GM18507 (cell line): Measurements from ENCODE around the gene TRIM56.
A peak's percentile ranks its signal among the peaks of the same experiment; 100 is the strongest.
"Not testable (repeated sequence)": the region's sequence is repeated elsewhere in the genome, so short reads cannot be mapped to it uniquely, and the experiment has no call there.

Experiments
- DNase-seq: peaks from one replicate; pipeline ENCODE4 v3.0.0; 2011; ENCODE audit warnings: low read depth; ENCODE audit not compliant: insufficient read length; ENCODE audit errors: extremely low spot score
- FAIRE-seq: peaks from 2 replicates; lab custom pipeline; 2011; peaks lifted over from hg19 to GRCh38; lab: Jason Lieb, UNC

TRIM56 gene

DNA sequence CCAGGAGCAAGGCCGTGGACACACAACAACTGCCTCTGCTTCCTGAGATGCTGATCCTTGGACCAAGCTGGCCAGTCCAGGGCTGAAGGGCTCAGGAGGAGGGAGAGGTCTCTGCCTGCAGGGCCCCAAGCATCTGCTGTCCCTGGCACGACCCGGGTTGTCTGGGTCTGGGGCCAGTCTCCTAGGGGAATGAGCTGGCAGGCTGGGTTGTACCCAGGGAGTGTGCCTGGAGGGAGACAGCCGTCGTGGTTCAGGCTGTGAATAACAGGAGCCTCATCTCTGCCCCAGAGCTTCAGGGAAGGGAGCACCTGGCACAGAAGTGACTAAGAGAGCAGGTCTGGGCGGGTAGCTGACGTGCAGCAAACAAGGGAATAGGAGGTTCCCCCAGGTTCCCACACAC lies 23.7 kb downstream of the TRIM56 start:
- no peak for DNase-seq

DNA sequence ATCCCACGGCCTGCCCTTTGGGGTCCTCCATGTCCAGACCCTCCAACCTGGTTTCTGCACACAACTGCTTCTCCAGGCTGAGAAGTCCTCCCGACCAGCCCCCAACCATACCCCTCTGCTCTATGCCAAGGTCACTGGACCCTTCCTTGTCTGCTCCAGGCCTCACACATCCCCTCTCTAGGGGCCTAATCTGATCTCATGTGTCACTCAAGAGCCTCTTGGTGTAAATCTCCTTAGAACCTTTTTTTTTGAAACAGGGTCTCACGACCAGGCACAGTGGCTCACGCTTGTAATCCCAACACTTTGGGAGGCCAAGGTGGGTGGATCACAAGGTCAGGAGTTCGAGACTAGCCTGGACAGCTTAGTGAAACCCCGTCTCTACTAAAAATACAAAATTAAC lies 24.1 kb downstream of the TRIM56 start:
- FAIRE-seq (no peak), DNase-seq (no peak)

More for the DNA sequence above, 23.7 kb downstream of the TRIM56 start:
- FAIRE-seq, result no peak

DNA sequence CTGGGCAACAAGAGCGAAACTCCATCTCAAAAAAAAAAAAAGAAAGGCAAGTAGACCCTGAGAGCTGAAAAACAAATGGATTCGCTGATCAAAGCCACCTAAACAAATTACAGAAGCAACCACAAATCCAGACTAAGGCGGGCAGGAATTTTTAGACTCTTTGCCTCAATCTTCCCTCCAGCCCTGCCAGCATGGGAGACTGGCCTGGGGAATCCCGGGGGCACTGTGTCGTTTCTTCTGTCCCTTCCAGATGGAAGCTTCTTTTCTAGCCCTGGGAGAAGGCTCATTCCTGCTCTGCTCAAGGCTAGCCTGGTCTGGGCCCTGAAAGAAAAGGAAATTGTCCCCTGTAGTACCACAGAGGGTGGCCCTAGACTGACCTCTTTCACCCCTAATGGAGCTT lies 26.0 kb downstream of the TRIM56 start:
- no peak for DNase-seq
- no peak for FAIRE-seq

DNA sequence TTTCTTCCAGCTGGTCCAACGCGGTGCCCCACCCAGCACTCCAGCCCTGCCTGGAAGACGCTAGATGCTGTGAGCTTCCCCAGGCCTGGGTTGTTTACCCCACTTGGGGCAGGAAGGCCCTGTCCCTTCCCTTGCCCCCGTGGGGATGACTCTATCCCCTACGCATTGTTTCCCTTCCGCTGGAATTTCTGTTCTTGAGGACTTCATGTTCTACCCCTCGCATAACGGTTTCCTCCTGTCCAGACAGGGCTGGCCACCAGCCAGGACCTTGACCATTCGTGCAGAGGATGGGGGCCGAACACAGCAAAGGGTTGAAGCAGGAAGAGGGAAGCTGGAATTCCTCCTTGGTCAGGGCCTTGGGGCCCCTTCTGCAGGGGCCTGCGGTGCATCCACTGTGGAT lies 27.0 kb downstream of the TRIM56 start:
- no peak for FAIRE-seq
- DNase-seq, result no peak

DNA sequence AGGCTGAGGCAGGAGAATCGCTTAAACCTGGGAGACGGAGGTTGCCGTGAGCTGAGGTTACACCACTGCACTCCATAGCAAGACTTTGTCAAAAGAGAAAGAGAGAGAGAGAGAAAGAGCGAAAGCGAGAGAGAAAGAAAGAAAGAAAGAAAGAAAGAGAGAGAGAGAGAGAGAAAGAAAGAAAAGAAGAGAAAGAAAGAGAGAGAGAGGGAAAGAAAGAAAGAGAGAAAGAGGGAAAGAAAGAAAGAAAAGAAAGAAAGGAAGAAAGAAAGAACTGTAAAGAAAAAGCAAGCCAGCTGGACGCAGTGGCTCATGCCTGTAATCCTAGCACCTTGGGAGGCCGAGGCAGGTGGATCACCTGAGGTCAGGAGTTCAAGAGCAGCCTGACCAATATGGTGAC lies 27.9 kb downstream of the TRIM56 start:
- not testable (repeated sequence) for FAIRE-seq, DNase-seq

DNA sequence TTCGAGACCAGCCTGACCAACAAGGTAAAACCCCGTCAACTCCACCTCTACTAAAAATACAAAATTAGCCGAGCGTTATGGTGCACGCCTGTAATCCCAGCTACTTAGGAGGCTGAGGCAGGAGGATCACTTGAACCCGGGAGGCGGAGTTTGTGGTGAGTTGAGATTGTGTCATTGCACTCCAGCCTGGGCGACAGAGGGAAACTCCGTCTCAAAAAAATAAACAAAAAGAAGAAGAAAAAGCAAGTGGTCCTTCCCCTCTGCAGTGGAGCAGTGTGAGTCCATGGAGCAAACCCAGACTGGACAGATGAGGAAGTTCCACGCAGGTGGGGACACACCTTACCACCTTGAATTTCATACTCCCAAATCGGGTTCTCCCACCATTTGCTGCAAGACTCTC lies 28.6 kb downstream of the TRIM56 start:
- no peak for FAIRE-seq
- DNase-seq, result no peak

DNA sequence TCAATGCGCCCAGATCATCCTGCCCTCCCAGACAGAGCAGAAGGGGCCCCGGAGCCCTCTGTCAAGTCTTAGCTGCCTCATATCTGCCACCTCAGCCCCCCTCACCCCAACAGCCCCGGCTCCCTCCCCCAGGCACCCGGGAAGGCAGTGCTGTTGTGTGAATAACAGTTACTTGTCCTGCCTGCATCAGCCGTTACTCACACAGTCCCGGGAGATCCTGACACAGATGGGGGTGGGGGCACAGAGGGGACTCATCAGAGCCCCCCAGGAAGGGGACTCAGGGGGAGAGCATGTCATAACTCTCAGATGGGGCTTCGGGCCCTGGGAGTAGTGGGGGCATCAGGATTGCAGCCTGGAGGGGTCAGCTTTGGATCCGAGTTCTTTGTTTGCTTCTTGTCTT lies 29.2 kb downstream of the TRIM56 start:
- no peak for FAIRE-seq
- DNase-seq, result no peak

DNA sequence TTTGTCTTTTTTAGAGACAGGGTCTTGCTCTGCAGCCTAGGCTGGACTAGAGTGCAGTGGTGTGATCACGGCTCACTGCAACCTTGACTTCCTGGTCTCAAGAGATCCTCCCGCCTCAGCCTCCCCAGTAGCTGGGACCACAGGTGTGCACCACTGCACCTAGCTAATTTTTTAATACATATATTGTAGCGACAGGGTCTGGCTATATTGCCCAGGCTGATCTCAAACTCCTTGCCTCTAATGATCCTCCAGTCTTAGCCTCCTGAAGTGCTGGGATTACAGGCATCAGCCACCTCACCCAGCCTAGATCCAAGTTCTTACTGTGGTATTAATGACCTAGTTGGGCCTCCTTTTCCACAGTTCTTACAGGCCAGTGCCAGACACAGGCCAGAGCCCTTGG lies 29.9 kb downstream of the TRIM56 start:
- no peak for DNase-seq
- FAIRE-seq, result no peak

DNA sequence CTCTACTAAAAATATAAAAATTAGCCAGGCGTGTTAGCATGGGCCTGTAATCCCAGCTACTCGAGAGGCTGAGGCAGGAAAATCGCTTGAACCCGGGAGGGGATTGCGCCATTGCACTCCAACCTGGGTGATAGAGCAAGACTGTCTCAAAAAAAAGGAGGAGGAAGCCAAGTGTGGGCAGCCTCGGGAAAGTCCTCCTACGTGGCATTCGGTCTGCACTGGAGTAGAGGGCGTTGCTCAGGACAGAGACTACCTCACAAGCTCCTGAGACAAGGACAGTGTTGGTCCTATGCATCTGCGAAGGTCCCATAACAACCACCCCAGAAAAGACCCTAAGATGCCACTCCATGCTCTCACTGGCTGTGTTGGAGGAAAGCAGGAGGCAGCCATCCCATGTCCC lies 31.6 kb downstream of the TRIM56 start:
- FAIRE-seq, result no peak
- no peak for DNase-seq

DNA sequence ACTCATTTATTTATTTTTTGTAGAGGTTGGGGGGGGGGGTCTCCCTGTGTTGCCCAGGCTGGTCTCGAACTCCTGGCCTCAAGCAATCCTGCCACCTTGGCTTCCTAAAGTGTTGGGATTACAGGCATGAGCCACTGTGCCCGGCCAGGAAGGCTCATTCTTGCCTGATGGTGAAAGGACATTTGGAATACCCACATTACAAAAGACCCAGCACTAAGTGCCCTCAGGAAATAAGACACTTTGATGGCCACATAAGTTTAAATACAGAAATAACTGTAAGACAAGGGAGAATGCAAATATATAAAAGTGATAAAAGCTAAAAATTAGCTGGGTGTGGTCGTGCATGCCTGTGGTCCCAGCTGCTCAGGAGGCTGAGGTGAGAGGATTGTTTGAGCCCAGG lies 33.6 kb downstream of the TRIM56 start:
- no peak for DNase-seq
- no peak for FAIRE-seq

DNA sequence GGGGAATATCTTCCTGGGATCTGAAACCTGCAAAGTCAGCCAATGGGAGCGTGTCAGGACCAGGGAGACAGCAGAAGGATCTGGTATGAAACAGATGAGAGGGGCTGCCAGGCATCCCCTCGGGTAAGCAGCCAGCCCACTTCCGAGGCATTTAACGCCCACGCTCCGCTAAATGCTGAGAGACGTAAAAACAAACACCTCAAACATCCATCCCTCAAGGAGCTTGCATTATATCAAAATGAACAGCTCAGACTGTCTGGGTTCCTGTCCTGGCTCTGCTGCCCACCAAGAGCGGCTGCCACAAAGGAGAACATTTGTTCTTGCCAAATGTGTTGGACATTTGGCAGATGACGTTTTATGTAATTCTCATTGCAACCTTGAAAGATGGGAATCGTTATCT lies 34.6 kb downstream of the TRIM56 start:
- DNase-seq, result no peak
- no peak for FAIRE-seq

DNA sequence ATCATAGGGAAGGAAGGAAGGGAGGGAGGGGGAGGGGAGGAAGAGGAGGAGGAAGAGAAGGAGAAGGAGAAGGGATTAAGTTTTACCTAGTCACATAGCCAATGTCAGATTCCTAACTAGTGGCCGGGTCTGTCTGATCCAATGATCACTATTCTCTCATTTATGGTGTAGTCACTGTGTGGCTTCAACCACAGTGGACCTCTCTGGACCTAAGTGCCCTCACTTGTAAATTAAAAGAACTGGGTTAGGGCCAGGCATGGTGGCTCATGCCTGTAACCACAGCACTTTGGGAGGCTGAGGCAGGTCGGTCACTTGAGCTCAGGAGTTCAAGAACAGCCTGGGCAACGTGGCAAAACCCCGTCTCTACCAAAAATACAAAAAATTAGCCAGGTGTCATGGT lies 35.0 kb downstream of the TRIM56 start:
- no peak for FAIRE-seq
- no peak for DNase-seq

DNA sequence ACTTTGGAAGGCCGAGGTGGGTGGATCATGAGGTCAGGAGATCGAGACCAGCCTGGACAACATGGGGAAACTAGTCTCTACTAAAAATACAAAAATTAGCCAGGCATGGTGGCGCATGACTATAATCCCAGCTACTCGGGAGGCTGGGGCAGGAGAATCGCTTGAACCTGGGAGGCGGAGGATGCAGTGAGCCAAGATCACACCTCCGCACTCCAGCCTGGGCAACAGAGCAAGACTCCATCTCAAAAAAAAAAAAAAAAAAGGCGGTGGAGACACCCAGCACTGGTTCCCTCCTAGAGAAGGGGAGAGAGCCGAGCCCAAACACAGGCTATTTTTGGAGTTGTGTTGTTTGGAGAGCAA lies 36.3 kb downstream of the TRIM56 start:
- not testable (repeated sequence) for DNase-seq, FAIRE-seq

DNA sequence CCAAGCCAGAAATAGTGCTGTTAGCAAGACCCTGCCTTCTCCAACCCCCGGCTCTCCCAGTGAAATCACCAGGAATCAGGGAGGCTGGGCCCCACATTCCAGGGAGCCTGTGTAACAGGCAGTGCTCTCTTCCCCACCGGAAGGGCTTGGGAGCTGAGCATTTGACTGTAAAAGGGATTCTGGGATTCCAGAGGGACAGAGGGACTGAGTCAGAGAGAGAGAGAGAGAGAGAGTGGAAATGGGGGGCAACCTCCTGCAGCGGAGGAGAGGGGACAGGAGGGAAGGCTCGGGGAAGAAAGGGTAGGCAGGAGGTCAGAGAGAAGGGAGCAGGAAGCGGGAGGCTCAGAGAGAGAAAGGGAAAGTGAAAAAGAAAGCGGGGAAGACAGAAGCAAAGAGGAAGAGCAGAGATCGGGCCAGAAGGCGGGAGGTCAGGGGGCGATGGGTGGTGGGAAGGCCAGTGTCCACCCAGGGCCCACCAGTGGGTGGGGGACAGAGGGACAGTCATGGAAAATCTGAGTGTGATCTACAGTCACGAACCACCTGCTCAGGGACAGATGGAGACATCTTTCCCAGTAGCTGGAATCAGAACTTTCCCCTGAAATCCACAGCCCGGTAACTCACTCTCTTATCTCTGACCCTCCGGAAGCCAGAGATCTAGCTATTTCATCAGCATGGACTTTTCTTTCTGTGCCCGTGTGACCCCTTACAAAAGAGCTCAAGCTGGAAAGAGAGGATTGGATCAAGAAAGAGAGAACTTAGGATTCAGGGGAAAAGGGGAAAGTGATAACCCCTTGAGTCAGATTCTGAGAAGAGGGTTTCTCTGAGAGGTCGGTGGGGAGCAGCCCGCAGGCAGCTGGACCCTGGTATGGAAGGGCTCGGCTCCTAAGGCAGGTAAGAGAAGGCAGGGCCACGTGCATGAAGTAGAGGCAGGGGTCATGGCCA lies 37.0 kb downstream of the TRIM56 start:
- FAIRE-seq, result peak; percentile 61
- peak; percentile 47 for DNase-seq

DNA sequence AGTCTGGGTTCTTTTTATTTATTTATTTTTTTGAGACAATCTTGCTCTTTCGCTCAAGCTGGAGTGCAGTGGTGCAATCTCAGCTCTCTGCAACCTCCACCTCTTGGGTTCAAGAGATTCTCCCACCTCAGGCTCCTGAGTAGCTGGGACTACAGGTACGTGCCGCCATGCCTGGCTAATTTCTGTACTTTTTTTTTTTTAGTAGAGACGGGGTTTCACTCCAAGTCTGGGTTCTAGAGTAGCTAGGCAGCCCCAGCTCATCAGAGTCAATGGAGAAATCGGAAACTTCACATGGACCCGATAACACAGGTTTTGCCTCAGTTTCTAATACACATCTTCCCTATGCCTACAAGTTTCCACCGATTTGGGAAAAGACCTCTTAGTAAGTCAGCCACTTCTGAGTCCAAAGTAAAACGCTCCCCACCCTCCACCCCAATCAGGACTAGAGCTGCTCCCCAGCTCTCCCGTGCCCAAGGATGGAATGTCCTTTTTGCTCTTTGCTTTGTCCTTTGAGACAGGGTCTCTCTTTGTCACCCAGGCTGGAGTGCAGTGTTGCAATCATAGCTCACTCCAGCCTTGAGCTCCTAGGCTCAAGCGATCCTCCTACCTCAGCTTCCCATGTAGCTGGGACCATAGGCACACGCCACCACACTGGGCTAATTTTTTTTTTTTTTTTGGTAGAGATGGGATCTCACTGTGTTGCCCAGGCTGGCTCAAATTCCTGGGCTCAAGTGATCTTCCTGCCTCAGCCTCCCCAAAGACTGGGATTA lies 37.8 kb downstream of the TRIM56 start:
- no peak for FAIRE-seq
- DNase-seq, result no peak

DNA sequence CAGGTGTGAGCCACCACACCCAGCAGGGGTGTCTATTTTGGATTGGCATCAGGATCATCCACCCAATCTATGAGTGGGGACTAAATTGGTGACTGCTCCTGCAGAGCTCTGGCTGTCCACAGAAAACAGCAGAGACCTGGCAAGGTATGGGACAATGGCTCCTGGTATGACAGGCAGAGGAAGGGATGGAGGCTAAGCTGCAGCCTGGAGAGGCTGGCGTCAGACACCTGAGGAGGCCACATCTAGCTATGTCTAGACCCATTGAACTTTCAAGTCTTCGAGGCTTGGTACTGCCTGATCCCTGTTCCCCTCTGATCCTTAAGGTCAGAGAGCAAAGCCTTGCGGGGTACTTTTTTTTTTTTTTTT lies 38.4 kb downstream of the TRIM56 start:
- DNase-seq (no peak), FAIRE-seq (no peak)

DNA sequence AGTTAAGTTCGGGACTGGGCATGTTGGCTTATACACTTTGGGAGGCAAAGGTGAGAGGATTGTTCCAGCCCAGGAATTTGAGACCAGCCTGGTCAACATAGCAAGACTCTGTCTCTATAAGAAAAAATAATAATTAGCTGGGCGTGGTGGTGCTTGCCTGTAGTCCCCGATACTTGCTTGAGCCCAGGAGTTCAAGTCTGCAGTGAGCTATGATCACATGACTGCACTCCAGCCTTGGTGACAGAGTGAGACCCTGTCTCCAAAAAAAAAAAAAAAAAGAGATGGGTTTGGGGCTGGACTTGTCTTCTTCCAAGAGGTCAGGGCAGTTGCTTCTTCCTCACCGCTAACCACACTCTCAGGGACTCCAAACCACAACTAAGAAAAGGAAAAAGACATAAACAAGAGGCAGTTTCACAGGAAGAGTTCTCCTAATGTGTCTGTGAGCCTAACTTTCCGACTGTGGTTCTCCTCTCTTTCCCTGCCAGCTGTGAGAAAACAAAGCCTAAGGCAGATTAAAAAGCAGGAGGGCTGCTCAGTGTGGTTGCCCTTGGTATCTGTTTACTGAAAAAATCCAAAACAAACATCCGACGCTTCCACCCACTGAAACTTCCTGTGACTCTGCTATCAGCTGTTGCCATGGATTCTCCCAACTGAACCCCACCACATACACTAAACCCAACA lies 39.2 kb downstream of the TRIM56 start:
- DNase-seq, result no peak
- FAIRE-seq, result no peak

DNA sequence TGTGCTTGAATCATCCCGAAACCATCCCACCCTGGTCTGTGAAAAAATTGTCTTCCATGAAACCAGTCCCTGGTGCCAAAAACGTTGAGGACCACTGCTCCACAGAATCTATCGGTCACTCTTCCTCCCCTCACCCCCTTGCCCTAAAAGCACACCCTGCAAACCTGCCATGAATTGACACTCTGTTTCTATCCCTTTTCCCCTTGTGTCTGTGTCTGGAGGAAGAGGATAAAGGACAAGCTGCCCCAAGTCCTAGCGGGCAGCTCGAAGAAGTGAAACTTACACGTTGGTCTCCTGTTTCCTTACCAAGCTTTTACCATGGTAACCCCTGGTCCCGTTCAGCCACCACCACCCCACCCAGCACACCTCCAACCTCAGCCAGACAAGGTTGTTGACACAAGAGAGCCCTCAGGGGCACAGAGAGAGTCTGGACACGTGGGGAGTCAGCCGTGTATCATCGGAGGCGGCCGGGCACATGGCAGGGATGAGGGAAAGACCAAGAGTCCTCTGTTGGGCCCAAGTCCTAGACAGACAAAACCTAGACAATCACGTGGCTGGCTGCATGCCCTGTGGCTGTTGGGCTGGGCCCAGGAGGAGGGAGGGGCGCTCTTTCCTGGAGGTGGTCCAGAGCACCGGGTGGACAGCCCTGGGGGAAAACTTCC lies 40.8 kb downstream of the TRIM56 start:
- DNase-seq (no peak), FAIRE-seq (peak; percentile 51)

DNA sequence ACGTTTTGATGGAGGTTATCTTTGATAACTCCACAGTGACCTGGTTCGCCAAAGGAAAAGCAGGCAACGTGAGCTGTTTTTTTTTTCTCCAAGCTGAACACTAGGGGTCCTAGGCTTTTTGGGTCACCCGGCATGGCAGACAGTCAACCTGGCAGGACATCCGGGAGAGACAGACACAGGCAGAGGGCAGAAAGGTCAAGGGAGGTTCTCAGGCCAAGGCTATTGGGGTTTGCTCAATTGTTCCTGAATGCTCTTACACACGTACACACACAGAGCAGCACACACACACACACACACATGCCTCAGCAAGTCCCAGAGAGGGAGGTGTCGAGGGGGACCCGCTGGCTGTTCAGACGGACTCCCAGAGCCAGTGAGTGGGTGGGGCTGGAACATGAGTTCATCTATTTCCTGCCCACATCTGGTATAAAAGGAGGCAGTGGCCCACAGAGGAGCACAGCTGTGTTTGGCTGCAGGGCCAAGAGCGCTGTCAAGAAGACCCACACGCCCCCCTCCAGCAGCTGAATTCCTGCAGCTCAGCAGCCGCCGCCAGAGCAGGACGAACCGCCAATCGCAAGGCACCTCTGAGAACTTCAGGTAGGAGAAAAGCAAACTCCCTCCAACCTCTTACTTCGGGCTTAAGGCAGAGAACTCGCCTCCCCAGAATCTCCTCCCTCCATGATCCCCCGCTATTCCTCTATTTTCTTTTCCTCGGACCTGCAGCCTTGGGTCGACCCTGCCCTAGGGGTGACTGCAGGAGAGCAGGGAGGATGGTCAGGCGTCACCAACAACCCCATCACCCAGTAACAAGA lies 41.6 kb downstream of the TRIM56 start, which contains the start of gene SERPINE1:
Gene SERPINE1, plus strand, starts transcription at position 454 of the 809 bp plus-strand sequence. CDS start 1,290 bp downstream, outside the sequence.
- FAIRE-seq (peak; percentile 81), DNase-seq (peak; percentile 58)
